Activated naive CD8-positive, alpha-beta T cell treated with anti-CD3 and anti-CD28 coated beads for 36 hours (primary cell): Measurements from ENCODE around the gene PITRM1. TPM values are rescaled to one million over a fixed set of nuclear protein-coding genes. Genes with fewer than 3 reads are reported as not detected.
"Not testable (repeated sequence)": the region's sequence is repeated elsewhere in the genome, so short reads cannot be mapped to it uniquely, and the experiment has no call there.

Experiments used
- DNase-seq: peaks from one replicate; pipeline ENCODE4 v3.0.0; 2021
- H3K27ac Mint-ChIP-seq: one replicate; pipeline ENCODE4 v1.8.0; 2022; ENCODE audit warnings: mild to moderate bottlenecking, moderate library complexity, mixed read lengths
- H3K27me3 Mint-ChIP-seq: one replicate; pipeline ENCODE4 v1.8.0; 2022; ENCODE audit warnings: mild to moderate bottlenecking, mixed read lengths
- H3K36me3 Mint-ChIP-seq: one replicate; pipeline ENCODE4 v1.8.0; 2021; ENCODE audit warnings: mild to moderate bottlenecking, mixed read lengths
- H3K4me1 Mint-ChIP-seq: one replicate; pipeline ENCODE4 v1.8.0; 2021; ENCODE audit warnings: mixed read lengths
- H3K4me3 Mint-ChIP-seq: one replicate; pipeline ENCODE4 v1.8.0; 2022; ENCODE audit warnings: mild to moderate bottlenecking, moderate library complexity, mixed read lengths
- H3K9me3 Mint-ChIP-seq: one replicate; pipeline ENCODE4 v1.8.0; 2022; ENCODE audit warnings: mixed read lengths
- total RNA-seq, 2 experiments: library from RNA; stranded (reverse); gene quantifications; one replicate each; pipeline ENCODE4 v1.2.3, GENCODE V29; 2021

PITRM1 gene, protein sequence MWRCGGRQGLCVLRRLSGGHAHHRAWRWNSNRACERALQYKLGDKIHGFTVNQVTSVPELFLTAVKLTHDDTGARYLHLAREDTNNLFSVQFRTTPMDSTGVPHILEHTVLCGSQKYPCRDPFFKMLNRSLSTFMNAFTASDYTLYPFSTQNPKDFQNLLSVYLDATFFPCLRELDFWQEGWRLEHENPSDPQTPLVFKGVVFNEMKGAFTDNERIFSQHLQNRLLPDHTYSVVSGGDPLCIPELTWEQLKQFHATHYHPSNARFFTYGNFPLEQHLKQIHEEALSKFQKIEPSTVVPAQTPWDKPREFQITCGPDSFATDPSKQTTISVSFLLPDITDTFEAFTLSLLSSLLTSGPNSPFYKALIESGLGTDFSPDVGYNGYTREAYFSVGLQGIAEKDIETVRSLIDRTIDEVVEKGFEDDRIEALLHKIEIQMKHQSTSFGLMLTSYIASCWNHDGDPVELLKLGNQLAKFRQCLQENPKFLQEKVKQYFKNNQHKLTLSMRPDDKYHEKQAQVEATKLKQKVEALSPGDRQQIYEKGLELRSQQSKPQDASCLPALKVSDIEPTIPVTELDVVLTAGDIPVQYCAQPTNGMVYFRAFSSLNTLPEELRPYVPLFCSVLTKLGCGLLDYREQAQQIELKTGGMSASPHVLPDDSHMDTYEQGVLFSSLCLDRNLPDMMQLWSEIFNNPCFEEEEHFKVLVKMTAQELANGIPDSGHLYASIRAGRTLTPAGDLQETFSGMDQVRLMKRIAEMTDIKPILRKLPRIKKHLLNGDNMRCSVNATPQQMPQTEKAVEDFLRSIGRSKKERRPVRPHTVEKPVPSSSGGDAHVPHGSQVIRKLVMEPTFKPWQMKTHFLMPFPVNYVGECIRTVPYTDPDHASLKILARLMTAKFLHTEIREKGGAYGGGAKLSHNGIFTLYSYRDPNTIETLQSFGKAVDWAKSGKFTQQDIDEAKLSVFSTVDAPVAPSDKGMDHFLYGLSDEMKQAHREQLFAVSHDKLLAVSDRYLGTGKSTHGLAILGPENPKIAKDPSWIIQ
- total RNA-seq: 10 to 100 TPM; 75.3 to 75.5 TPM

DNA sequence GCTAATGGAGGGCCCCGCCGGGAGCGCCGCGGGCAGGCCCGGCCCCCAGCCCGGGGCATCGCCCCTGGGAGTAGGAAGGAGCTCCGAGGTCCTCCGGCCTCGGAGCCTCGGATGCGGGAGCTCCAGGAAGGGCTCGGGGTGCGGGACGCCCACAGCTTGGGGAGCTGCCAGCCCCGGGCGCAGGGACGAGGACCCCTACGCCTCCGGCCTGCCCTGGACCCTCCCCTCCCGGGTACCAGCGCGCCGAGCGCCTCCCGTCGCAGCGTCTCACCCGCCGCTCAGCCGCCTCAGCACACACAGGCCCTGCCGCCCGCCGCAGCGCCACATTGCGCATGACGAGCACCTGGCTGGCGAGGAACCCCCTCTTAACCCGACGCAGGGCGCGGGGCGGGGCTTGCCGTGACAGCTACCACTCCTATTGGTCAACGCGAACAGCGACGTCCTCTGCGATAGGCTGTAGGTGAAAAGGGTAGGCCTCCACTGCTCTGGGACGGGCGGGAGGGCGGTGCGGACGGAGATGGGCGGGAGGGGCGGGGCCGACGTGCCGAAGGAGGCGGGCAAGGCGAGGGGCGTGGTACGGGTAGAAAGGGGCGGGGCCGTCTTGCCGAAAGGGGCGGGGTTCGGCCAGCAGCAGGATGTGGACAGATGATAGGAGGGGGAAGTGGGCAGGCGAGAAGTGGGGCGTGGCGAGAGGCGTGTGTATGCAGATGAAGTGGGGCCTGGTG is at the start of gene PITRM1:
Gene PITRM1, minus strand, starts transcription at position 337 of the 725 bp plus-strand sequence. Its CDS starts 10 bp downstream, at position 327.
- no peaks in the 10 kb centered on the region for H3K27me3 Mint-ChIP-seq
- peak within 1 kb of the TSS; percentile 92 for H3K27ac Mint-ChIP-seq
- H3K36me3 Mint-ChIP-seq: peaks cover 20% of the 10 kb centered on the region
- H3K4me1 Mint-ChIP-seq: peaks cover 14% of the 10 kb centered on the region
- DNase-seq: peak; percentile 99
- peak within 1 kb of the TSS; percentile 88 for H3K4me3 Mint-ChIP-seq
- H3K9me3 Mint-ChIP-seq: no peaks in the 10 kb centered on the region

DNA sequence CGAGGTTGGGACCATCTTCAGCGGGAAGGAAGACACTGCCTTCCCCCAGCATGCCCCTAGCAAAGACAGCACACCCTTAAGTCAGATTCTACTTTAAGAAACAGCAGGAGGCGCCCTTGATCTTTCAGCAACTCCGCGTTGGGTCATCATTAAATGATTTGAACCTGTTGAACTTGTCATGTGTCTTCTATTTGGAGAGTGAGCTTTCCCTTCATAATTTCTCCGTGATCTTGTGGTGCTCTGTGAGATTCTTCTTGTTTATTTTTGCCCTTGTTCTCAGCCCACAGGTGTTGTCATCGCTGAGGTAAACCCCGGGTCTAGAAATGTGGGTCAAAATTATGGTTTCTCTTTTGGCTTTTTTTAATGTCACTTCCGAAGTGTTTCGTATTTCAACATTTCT is 49.5 kb upstream of the PITRM1 start:
- H3K27me3 Mint-ChIP-seq: no peaks in the 10 kb centered on the region
- H3K4me1 Mint-ChIP-seq: peaks cover 1% of the 10 kb centered on the region
- no peak overlapping the region for H3K4me3 Mint-ChIP-seq
- H3K9me3 Mint-ChIP-seq: no peaks in the 10 kb centered on the region
- no peak for DNase-seq
- H3K36me3 Mint-ChIP-seq: no peaks in the 10 kb centered on the region
- H3K27ac Mint-ChIP-seq: no peak overlapping the region

DNA sequence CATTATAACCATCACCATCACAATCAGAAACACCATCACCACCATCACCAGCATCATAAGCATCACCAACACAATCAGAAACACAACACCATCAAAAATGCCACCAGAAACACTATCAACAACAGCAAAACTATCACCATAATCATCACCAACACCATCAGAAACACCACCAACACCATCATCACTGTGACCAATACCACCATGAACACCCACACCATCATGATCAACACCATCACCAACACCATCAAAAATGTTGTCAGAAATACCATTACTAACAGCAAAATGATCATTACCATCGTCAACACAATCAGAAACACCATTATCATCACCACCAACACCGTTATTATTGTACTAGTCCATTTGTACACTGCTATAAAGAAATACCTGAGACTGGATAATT is 49.0 kb upstream of the PITRM1 start:
- DNase-seq, H3K36me3 Mint-ChIP-seq, H3K27me3 Mint-ChIP-seq, H3K4me1 Mint-ChIP-seq, H3K4me3 Mint-ChIP-seq, H3K27ac Mint-ChIP-seq, H3K9me3 Mint-ChIP-seq: not testable (repeated sequence)

DNA sequence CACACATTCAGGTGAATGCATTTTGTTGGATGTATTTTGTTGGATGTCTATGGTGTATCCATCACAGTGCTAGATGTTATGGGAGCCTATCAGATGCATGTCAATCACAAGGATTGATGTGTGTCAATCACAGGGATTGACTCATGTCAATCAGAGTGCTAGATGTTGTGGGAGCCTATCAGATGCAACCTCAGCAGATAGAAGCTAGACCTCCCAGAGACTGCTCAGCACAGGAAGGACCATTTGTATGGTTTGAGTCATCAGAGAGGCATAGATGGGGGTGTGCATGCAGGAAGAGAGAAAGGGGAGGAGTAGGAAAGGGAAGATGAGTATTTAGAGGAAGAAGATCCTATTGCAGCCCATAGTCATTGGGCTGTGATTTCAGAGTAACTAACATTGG is 48.3 kb upstream of the PITRM1 start:
- Mint-ChIP-seq H3K27ac (no peak overlapping the region), H3K4me3 (no peak overlapping the region), H3K36me3 (no peaks in the 10 kb centered on the region), H3K27me3 (no peaks in the 10 kb centered on the region), H3K9me3 (no peaks in the 10 kb centered on the region), H3K4me1 (no peaks in the 10 kb centered on the region)
- DNase-seq: no peak

DNA sequence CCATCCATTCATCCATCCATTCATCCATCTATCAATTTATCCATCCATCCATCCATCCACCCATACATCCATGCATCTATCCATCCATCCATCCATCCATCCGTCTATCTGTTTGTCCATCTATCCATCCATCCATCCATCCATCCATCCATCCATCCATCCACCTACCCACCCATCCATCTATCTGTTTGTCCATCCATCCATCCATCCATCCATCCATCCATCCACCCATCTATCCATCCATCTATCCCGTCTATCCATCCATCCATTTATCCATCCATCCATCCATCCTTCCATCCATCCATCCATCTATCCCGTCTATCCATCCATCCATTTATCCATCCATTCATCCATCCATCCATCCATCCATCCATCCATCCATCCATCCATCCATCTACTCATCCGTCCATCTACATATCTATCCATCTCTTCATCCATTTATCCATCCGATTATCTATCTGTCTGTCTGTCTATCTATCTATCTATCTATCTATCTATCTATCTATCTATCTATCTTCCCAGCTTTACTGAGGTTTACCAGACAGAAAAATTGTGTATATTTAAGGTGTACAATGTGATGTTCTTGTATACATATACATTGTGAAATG is 46.5 kb upstream of the PITRM1 start:
- DNase-seq, H3K27ac Mint-ChIP-seq, H3K4me3 Mint-ChIP-seq, H3K9me3 Mint-ChIP-seq, H3K27me3 Mint-ChIP-seq, H3K36me3 Mint-ChIP-seq, H3K4me1 Mint-ChIP-seq: not testable (repeated sequence)

DNA sequence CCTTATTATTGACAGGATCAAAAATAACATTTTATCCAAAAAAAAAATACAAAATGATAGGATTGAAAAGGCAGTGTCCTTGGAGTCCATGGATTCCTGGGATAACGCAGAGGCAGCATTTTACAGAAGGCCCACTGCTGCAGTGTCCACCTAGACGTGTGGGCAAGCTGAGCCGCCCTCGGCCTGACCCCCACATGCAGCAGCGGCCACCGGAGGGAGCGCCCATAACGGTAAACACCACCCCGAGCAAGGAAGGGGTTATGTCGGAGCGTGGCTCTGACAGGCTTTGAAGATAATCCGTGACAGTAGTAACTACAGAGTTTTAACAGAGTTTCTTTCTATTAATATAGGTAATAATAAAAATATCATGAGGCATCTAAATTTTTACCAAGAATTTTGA is 45.3 kb upstream of the PITRM1 start:
- Mint-ChIP-seq H3K27ac (no peak overlapping the region), H3K4me3 (no peak overlapping the region), H3K4me1 (no peaks in the 10 kb centered on the region), H3K9me3 (no peaks in the 10 kb centered on the region), H3K27me3 (no peaks in the 10 kb centered on the region), H3K36me3 (no peaks in the 10 kb centered on the region)
- no peak for DNase-seq

DNA sequence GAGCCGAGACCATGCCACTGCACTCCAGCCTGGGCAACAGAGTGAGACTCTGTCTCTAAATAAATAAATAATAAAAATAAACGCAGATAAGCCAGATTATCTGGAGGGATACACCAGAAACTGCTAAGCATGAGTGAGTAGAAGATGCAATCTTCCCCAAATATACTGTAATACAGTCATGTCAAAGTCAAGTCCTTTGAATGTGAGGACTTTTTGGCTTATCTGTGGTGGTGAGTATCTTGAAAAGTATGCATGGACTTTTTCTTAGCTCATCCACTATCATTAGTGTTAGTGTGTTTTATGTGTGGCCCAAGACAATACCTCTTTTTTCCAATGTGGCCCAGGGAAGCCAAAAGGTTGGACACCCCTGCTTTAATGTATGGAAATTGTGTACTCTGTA is 44.7 kb upstream of the PITRM1 start:
- Mint-ChIP-seq H3K4me3 (no peak overlapping the region), H3K4me1 (no peaks in the 10 kb centered on the region)

DNA sequence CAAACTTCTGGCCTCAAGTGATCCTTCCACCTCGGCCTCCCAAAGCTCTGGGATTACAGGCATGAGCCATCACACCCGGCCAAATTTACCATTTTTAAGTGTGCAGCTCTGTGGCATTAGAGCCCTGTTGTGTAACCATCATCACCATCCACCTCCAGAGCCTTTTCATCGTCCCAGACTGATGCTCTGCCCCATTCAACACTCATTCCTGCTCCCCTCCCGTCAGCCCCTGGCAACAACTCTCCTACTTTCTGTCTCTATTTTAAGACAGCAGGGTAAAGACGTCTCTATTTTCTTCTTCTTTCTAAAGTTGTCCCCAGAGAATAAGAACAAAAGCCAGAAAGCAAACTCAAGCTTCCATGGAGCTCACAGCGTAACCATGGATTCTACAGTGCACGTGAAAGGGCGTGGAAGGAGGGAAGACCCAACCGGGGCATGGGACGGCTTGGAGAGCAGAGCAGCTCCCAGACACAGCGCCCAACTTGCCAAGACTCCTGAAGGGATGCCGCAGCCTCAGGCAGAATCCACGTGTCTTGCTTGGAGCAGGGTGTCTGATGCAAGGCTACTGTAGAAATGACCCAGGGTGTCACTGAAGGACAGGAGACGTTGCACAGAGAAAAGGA is 42.7 kb upstream of the PITRM1 start:
- Mint-ChIP-seq H3K27me3 (no peaks in the 10 kb centered on the region), H3K4me3 (no peak overlapping the region), H3K9me3 (no peaks in the 10 kb centered on the region), H3K27ac (no peak overlapping the region), H3K36me3 (no peaks in the 10 kb centered on the region), H3K4me1 (no peaks in the 10 kb centered on the region)
- DNase-seq: no peak

More for the DNA sequence above, 44.7 kb upstream of the PITRM1 start:
- Mint-ChIP-seq H3K36me3 (no peaks in the 10 kb centered on the region), H3K27ac (no peak overlapping the region), H3K27me3 (no peaks in the 10 kb centered on the region), H3K9me3 (no peaks in the 10 kb centered on the region)
- no peak for DNase-seq

DNA sequence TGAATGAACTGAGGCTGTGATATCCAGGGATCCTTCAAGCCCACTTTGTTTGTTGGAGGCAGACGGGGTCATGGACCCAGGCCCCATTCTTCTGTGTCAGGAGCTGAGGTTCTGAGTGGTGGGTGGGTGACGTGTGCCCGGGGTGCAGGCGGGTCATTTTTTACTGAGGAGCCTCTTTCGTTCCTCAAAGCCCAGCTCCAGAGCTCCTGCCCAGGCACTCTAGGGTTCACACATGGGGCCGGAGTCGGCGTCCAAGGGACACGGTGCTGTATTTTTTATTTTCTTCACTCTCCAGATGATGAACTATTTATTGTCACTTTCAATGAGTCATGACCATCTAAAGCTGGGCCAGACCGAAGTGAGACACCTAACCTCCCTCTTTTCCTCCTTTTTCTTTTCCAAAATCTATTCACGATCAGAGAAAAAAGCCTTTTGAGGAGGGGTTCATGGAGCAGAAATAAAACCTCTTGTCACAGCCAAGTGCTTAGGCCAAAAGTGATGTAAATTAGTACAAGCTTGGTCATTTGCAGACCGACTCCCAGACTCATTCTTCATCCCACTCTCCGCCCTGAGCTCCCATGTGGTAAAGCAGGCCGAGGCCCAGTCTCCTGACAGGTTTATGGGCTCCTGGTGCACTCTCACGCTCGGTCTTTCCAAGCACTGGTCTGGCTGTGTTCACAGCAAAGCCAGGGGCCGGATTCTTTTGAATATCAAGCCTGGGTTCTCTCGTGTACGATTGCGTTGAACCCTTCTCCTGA is 41.4 kb upstream of the PITRM1 start:
- Mint-ChIP-seq H3K4me1 (no peaks in the 10 kb centered on the region), H3K27ac (no peak overlapping the region), H3K36me3 (no peaks in the 10 kb centered on the region), H3K27me3 (peaks cover 6% of the 10 kb centered on the region), H3K4me3 (no peak overlapping the region), H3K9me3 (no peaks in the 10 kb centered on the region)
- DNase-seq: no peak

DNA sequence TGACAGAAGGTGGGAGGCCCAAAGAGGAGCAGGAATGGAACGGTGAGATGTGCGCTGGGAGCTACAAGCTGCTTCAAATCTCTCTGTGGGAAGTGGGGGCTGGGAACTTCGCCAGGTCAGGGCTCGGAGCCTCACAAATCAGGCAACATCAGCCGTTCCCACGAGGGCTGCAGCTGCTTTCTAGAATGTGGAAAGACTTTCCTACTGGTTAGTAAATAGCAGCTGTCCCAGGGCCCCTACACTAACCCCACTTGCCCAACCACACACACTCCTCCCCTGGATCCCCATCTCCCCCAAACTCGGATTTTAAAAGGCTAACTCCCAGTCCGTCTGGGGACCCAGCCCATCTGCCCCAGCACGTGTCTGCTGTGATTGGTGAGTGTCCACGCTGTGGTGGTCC is 40.6 kb upstream of the PITRM1 start:
- Mint-ChIP-seq H3K9me3 (no peaks in the 10 kb centered on the region), H3K4me3 (no peak overlapping the region), H3K27ac (no peak overlapping the region), H3K4me1 (no peaks in the 10 kb centered on the region), H3K27me3 (peaks cover 6% of the 10 kb centered on the region), H3K36me3 (no peaks in the 10 kb centered on the region)
- no peak for DNase-seq

DNA sequence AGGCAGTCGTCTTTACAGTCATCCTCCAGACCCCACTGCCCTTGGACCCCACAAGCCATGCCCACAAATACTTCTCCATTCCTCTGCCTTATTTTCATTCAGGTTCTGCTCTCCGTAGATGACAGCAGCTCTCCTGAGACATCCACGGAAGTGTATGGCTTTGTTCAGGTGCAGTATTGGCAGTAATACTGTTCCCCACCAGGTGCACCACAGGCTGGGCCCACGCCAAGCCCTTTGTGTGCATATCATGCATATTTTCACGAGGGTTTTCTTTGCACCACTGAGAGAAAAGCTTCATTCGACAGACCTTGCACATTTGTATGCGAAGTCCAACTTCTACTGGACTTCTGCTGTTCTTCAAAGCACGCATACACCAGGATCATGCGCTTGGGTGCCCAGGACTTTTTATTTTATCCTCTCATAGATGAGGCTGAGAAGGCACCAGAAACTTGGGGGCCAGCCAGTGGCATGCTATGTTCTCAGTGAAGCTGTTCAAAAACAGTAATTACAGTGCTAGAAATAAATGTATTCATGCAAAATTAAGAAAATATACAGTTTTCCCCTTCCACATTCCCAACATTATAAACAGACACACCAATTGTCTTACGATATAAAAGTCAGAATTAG is 37.8 kb upstream of the PITRM1 start:
- Mint-ChIP-seq H3K9me3 (no peaks in the 10 kb centered on the region), H3K4me1 (no peaks in the 10 kb centered on the region), H3K36me3 (no peaks in the 10 kb centered on the region), H3K27ac (no peak overlapping the region), H3K4me3 (no peak overlapping the region), H3K27me3 (peaks cover 10% of the 10 kb centered on the region)
- no peak for DNase-seq

DNA sequence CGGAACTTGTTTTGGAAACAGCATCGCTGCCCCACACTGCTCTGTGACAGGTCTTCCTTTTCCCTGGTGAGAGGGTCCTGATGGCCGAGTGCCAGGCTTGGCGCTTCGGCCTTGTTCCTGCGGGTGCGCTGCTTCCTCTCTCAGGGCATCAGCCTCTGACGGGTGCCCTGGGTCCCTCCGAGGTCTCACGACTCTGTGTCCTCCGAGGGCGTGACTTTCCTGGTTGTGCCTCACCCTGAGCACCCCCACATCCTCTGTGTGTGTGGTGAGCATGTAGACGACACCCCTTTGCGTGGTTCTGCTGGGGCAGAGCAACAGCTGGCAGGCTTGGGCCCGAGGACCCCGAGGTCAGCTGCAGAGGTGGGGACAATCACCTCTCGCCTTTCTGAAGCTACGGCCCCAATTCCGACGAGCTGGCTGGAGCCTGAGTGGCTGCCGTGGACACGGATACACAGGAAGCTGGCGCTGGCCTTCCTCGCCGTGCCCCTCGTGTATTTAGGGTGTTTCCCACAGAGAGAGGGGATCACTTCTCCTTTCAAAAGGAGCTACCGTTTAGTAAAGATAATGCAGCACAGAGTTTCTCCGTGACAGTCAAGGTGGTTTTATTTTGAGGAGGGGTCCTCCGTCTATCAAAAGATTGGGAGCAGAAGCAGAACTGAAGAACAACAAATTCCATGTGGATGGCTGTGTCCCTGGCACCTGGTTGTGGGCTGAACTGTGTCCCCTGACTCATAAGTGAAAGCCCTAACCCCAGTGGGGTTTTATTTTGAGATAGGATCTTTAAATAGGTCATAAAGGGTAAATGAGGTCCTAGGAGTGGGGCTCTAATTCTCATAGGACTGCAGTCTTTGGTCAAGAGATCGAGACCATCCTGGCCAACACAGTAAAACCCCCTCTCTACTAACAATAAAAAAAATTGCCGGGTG is 36.2 kb upstream of the PITRM1 start:
- Mint-ChIP-seq H3K27me3 (peaks cover 13% of the 10 kb centered on the region), H3K4me3 (no peak overlapping the region), H3K4me1 (peaks cover 2% of the 10 kb centered on the region), H3K36me3 (no peaks in the 10 kb centered on the region), H3K9me3 (no peaks in the 10 kb centered on the region), H3K27ac (no peak overlapping the region)
- DNase-seq: no peak
